HG03039 (cell line): ENCODE measurements around the gene CTNNA3.

Experiments used
- ATAC-seq: cut with Tn5 transposase; IDR thresholded peaks from one replicate; pipeline ENCODE4 v1.9.1; 2021; ENCODE audit warnings: mild to moderate bottlenecking, moderate library complexity; ENCODE audit not compliant: unreplicated experiment

The CTNNA3 gene

GRCh38 chr10:66916030-66916429 is 780.0 kb downstream of the CTNNA3 start:
- ATAC-seq, result no peak

GRCh38 chr10:66910671-66911070 is 785.3 kb downstream of the CTNNA3 start:
- ATAC-seq, result no peak

- no peak for ATAC-seq
Measured at GRCh38 chr10:66892871-66893270, 803.1 kb downstream of the CTNNA3 start.

GRCh38 chr10:66888237-66888636 is 807.8 kb downstream of the CTNNA3 start:
- ATAC-seq, result no peak

DNA sequence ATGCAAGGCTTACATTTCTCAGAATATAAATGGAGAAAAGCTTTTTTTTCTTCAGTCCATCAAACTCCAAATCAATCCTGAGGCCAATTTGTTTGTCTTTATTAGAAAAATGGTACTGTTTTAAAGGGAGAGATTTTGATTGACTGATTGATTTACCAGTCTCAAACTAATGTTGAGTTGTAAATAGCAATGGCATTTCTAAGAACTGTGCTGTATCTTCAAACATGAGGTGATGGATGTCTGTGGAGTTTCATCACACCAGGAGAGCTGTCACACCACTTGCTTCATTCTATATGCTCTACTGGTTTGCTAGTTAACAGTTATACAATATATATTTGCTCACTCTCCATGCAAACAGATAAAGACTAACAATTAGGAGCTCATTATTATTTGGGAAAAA is 809.1 kb downstream of the CTNNA3 start:
- ATAC-seq, result no peak

- ATAC-seq, result no peak
Measured at GRCh38 chr10:66882271-66882670, 813.7 kb downstream of the CTNNA3 start.

DNA sequence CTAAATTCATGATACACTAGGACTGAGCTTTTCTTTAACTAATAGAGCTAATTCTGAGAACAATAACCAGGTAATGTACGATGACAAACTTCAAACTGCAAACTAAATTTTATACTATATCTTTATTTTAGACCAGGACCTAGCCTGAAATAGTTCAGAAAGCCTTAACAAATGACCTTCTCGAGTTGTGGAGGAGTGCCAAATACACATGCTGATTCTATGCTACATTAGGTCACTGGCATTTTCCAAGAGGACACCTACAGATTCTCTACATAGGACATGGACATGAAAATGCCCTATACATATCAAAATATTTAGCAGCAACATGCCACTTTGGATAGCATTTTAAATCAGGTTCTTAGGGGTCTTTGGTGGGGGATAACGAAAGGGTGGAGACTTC is 814.2 kb downstream of the CTNNA3 start:
- no peak for ATAC-seq

GRCh38 chr10:66880826-66881225 is 815.2 kb downstream of the CTNNA3 start:
- ATAC-seq, result no peak

DNA sequence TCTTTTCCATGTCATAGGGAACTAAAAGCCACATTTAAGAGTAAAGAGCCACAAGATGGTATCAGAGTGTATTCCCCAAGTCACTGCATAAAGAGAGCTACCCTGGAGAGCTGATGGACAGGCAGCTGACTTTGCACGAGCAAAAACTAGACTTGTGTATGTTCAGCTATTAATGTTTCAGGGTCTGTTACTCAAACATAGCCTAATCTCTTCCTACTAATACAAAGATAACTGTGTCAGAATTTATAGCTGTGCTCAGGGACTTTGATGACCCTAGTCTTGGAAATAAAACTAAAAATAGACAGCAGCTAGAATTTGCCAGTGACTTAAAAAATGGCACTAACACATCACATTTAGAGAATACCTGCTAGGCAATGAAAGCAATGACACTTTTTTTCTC is 815.7 kb downstream of the CTNNA3 start:
- no peak for ATAC-seq

GRCh38 chr10:66877361-66877760 is 818.6 kb downstream of the CTNNA3 start:
- ATAC-seq, result no peak

GRCh38 chr10:66869635-66870034 is 826.4 kb downstream of the CTNNA3 start:
- no peak for ATAC-seq

- no peak for ATAC-seq
Measured at GRCh38 chr10:66862687-66863258, 833.2 kb downstream of the CTNNA3 start.

DNA sequence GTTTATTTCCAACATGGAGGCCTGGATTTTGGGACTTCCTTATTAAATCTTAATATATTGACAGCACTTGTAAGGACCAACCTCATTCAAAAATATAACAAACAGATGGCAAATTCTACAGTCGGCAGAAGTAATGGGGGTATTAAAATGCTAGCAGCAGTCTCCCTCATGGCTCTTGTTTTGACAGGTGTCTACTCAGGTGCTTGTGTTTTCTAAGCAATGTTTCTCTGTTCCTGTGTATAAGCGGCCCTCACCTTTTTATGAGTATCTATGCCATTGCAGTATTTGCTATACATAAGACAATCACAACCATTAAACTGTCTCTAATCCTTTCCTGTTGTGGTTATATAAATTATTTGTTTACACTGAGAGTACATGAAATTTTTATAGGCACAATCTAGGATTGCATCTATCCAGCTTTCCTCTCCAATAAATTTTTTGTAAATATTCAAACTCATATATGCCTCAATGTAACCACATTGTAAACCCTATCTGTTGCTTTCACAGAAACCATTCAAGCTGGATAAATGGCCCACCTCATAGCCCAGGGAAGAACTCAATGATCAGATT is 835.5 kb downstream of the CTNNA3 start:
- ATAC-seq, result no peak

DNA sequence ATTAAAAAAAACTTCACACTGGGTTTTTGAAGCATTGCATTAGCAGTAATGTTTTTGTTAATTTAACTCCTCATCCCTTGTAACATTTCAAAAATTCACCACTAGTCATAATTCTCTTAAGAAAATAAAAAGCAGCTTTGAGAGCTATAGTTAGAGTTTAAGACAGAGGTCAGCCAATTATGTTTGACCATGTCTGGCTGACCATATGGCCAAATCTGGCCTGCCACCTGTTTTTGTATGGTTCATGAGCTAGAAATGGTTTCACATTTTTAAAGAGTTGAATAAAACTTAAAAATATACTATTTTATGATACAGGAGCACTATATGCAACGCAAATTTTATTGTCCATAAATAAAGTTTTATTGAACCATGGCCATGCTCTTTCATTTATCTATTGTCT is 843.2 kb downstream of the CTNNA3 start:
- ATAC-seq, result no peak

GRCh38 chr10:66848856-66849255 is 847.1 kb downstream of the CTNNA3 start:
- no peak for ATAC-seq

DNA sequence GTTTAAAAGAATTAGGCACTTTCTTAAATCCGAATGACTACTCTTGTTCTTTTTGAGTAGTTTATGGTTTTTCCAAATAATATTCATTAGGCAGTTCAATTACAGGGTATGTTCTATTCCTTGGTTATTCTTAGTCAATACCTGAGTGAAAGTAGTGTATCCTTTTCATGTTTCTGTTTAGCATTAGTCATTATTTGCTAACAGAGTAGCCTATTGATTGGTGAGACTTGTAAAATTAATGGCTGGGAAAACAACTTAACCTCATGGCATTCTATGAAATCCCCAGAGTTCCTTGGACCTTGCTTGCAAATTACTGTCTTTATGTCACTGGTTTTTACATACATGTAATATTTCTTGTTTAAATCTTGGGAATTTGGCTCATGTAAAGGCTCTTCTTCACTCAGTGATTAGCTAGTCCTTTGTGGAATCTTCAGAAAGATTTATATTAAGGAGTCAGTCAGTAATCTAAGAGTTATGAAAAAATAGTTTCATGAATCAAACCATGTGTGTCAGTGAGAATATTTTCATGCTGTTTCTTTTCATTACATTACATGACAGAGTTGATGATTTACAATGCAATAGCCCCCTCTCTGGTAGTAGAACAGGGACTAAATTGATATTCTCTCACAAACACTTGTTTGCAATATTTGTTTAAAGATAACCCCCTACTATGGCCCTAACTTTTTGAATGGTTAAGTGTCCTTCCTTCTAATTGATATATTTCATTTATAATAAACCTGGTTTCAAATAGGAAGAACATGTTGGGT is 851.6 kb downstream of the CTNNA3 start:
- no peak for ATAC-seq

DNA sequence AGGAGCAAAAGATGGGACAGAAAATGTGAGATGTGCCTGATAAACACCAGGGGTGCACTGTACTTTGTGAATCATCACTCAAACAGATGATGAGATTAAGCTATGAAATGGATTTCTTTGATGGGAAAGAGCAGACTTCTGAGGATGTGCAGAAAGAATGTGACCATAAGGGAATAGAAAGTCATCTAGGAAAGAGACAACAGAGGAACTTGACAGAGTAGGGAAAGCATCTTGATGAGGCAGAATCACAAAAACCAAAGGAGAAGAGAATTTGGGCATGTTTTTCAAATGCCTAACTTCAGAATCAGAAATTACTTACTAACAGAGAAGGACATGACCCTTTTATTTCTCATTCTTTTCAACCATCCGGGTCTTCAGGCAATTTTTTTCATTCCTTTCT is 852.6 kb downstream of the CTNNA3 start:
- no peak for ATAC-seq

GRCh38 chr10:66842867-66843266 is 853.1 kb downstream of the CTNNA3 start:
- no peak for ATAC-seq

GRCh38 chr10:66842371-66842770 is 853.6 kb downstream of the CTNNA3 start:
- ATAC-seq, result no peak

GRCh38 chr10:66838656-66839055 is 857.3 kb downstream of the CTNNA3 start:
- no peak for ATAC-seq

- no peak for ATAC-seq
Measured at GRCh38 chr10:66837990-66838389, 858.0 kb downstream of the CTNNA3 start.

DNA sequence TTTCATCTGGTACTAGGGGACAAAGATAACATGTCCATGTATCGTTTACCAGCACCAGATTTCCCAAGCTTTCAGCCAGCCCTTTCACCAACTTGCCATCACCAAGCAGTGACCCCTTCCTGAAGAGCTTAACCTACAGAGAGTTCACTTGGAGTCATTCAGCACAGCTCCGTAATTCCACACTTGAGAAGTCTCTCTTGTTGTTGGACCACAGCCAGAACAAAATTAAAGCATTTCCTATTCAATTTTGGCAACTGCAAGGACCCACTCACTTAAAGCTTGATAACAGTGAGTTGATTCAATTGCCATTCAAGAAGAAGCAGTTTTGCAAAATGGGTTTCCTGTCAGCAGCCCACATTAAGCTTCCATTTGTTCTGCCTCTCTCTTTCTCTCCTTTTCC is 858.7 kb downstream of the CTNNA3 start:
- ATAC-seq, result no peak
